Endodermal cell (in vitro differentiated cells): ENCODE measurements around the gene PDGFC. TPM values are rescaled to one million over a fixed set of nuclear protein-coding genes. Genes with fewer than 3 reads are reported as not detected.

ENCODE experiments used
- DNase-seq: peaks from one replicate; pipeline ENCODE4 v3.0.0-alpha.2; 2017
- H3K27ac ChIP-seq: 2 replicates; pipeline ENCODE4 v1.5.1; 2013; ENCODE audit warnings: mild to moderate bottlenecking, low read depth, low read length, moderate library complexity
- H3K27me3 ChIP-seq: 2 replicates; pipeline ENCODE4 v1.6.1; 2013; ENCODE audit warnings: mild to moderate bottlenecking, low read length, moderate library complexity; ENCODE audit not compliant: insufficient read depth, control insufficient read depth, poor library complexity, severe bottlenecking
- H3K36me3 ChIP-seq: 2 replicates; pipeline ENCODE4 v1.7.0; 2013; ENCODE audit warnings: mild to moderate bottlenecking, low read length, moderate library complexity; ENCODE audit not compliant: control insufficient read depth, insufficient read depth
- H3K4me1 ChIP-seq: one replicate; pipeline ENCODE4 v1.7.0; 2013; ENCODE audit warnings: low read length; ENCODE audit not compliant: control insufficient read depth, insufficient read depth
- H3K4me3 ChIP-seq: 2 replicates; pipeline ENCODE4 v1.5.1; 2013; ENCODE audit warnings: mild to moderate bottlenecking, low read length, moderate library complexity
- H3K9ac ChIP-seq: 2 replicates; pipeline ENCODE4 v1.6.1; 2013; ENCODE audit warnings: mild to moderate bottlenecking, low read length, moderate library complexity; ENCODE audit not compliant: poor library complexity, severe bottlenecking; ENCODE audit errors: extremely low read depth
- H3K9me3 ChIP-seq: 2 replicates; pipeline ENCODE4 v1.6.1; 2013; ENCODE audit warnings: mild to moderate bottlenecking, low read length, moderate library complexity; ENCODE audit not compliant: control insufficient read depth
- H3K27ac Mint-ChIP-seq: 2 replicates; pipeline ENCODE4 v1.8.0; 2020; ENCODE audit warnings: mixed read lengths
- H3K27me3 Mint-ChIP-seq: 2 replicates; pipeline ENCODE4 v1.8.0; 2021; ENCODE audit warnings: mild to moderate bottlenecking, mixed read lengths; ENCODE audit not compliant: insufficient read depth
- H3K36me3 Mint-ChIP-seq: 2 replicates; pipeline ENCODE4 v1.8.0; 2020; ENCODE audit warnings: low read depth, mixed read lengths
- H3K4me1 Mint-ChIP-seq: 2 replicates; pipeline ENCODE4 v1.8.0; 2020; ENCODE audit warnings: mixed read lengths
- H3K4me3 Mint-ChIP-seq: 2 replicates; pipeline ENCODE4 v1.8.0; 2020; ENCODE audit warnings: mild to moderate bottlenecking, moderate library complexity, mixed read lengths
- H3K9me3 Mint-ChIP-seq: 2 replicates; pipeline ENCODE4 v1.8.0; 2020; ENCODE audit warnings: mild to moderate bottlenecking, mixed read lengths
- CTCF ChIP-seq: fragments of 200-600 bp; sonication (generic); conservative IDR thresholded peaks from 2 replicates; pipeline ENCODE4 v1.5.0; 2021; ENCODE audit warnings: antibody characterized with exemption, mild to moderate bottlenecking
- WGBS, 2 experiments: methylation state at CpG; one replicate each; pipeline versions ENCODE4 v1.1.5 to v1.1.7; 2013; ENCODE audit warnings: missing lambda C conversion rate in 2 of 2, mixed read lengths in 1 of 2; ENCODE audit not compliant: insufficient coverage in 1 of 2, insufficient read length in 1 of 2; 5-methylcytosine and 5-hydroxymethylcytosine counted together
- total RNA-seq, 2 donors: library from RNA; stranded (reverse); fragmentation: NEBNext Ultra II Directional in 1 of 2; extraction: Animal tissue kit (Norgen Biotek cat#: 25700) in 1 of 2; gene quantifications; 2 replicates in 1 of 2; 3 replicates in 1 of 2; pipeline ENCODE4 v1.2.1, GENCODE V29; 2021

The PDGFC gene
- total RNA-seq, 2 donors from 2014 or later, result 5.5 to 6.8 TPM

- Histone ChIP-seq H3K36me3 (no peaks in the 10 kb centered on the region), H3K4me1 (no peaks in the 10 kb centered on the region), H3K9ac (no peak overlapping the region), H3K9me3 (no peaks in the 10 kb centered on the region), H3K4me3 (no peak overlapping the region), H3K27me3 (no peaks in the 10 kb centered on the region), H3K27ac (no peak overlapping the region)
- Mint-ChIP-seq H3K27ac (no peak overlapping the region), H3K4me1 (no peaks in the 10 kb centered on the region), H3K27me3 (no peaks in the 10 kb centered on the region), H3K36me3 (no peaks in the 10 kb centered on the region), H3K4me3 (no peak overlapping the region), H3K9me3 (peaks cover 8% of the 10 kb centered on the region)
- DNase-seq, result no peak
- WGBS, 2 experiments, result 80 to 95% methylated on average over 1 to 2 of the region's 2 CpGs
- TF ChIP-seq CTCF, result no peak
Observed at GRCh38 chr4:156931267-156931666, 40.3 kb downstream of the PDGFC start.

- Histone ChIP-seq H3K9ac (no peak overlapping the region), H3K36me3 (no peaks in the 10 kb centered on the region), H3K9me3 (no peaks in the 10 kb centered on the region), H3K27me3 (no peaks in the 10 kb centered on the region), H3K4me1 (no peaks in the 10 kb centered on the region), H3K4me3 (no peak overlapping the region), H3K27ac (no peak overlapping the region)
- no peak for DNase-seq
- Mint-ChIP-seq H3K27ac (no peak overlapping the region), H3K9me3 (peaks cover 8% of the 10 kb centered on the region), H3K36me3 (no peaks in the 10 kb centered on the region), H3K27me3 (no peaks in the 10 kb centered on the region), H3K4me3 (no peak overlapping the region), H3K4me1 (no peaks in the 10 kb centered on the region)
- 92 to 100% methylated on average over 1 to 3 of the region's 3 CpGs for WGBS, 2 experiments
- no peak for TF ChIP-seq CTCF
Observed at GRCh38 chr4:156929386-156930105, 42.1 kb downstream of the PDGFC start.

GRCh38 chr4:156924774-156925315 is 46.8 kb downstream of the PDGFC start:
- Histone ChIP-seq H3K27me3 (no peaks in the 10 kb centered on the region), H3K4me1 (no peaks in the 10 kb centered on the region), H3K9me3 (no peaks in the 10 kb centered on the region), H3K9ac (no peak overlapping the region), H3K27ac (no peak overlapping the region), H3K4me3 (no peak overlapping the region), H3K36me3 (no peaks in the 10 kb centered on the region)
- H3K4me3 Mint-ChIP-seq, result no peak overlapping the region
- H3K36me3 Mint-ChIP-seq, result no peaks in the 10 kb centered on the region
- H3K9me3 Mint-ChIP-seq, result peaks cover 7% of the 10 kb centered on the region
- no peaks in the 10 kb centered on the region for H3K27me3 Mint-ChIP-seq
- H3K4me1 Mint-ChIP-seq, result no peaks in the 10 kb centered on the region
- DNase-seq, result no peak
- TF ChIP-seq CTCF, result no peak
- no peak overlapping the region for H3K27ac Mint-ChIP-seq
